ENCODE measurements around the gene STAB2. TPM values are rescaled to one million over a fixed set of nuclear protein-coding genes. Genes with fewer than 3 reads are reported as not detected.

Gene STAB2
- total and polyA plus RNA-seq, 4 donors = 3.4 to 42.6 (median 16.6) TPM

- no peaks in the 10 kb centered on the region for H3K9me3 ChIP-seq (ENCODE audit: control insufficient read depth in 4 of 4, low read length in 3 of 4)
- no peak overlapping the region for H3K9ac ChIP-seq (ENCODE audit: low read depth in 1 of 2, low read length in 2 of 2)
- TF ChIP-seq NR2F2 (IDR thresholded peaks at IDR 0.05) (no peak), ATF3 (IDR thresholded peaks at IDR 0.05) (no peak), FOXA1 (IDR thresholded peaks at IDR 0.05) (no peak), HNF4G (IDR thresholded peaks at IDR 0.05) (no peak), REST (IDR thresholded peaks at IDR 0.05) (no peak), CTCF (IDR thresholded peaks at IDR 0.05; ENCODE audit: low read depth, low read length, missing input control) (no peak), SP1 (IDR thresholded peaks at IDR 0.05) (no peak)
- peaks cover 3 to 30% (median 6%) of the 10 kb centered on the region in 4 donors for H3K36me3 ChIP-seq (ENCODE audit: control insufficient read depth in 4 of 4, insufficient read depth in 3 of 4, low read depth in 1 of 4, low read length in 3 of 4)
- no peaks in the 10 kb centered on the region for H3K27me3 ChIP-seq (ENCODE audit: control insufficient read depth in 4 of 4, insufficient read depth in 4 of 4, low read length in 3 of 4)
- DNase-seq (ENCODE audit: low spot score) = no peak
- H3K4me3 ChIP-seq (ENCODE audit: low read depth in 1 of 3, low read length in 3 of 3) = no peak overlapping the region
- 89% methylated on average over 7 of the region's 7 CpGs for WGBS
- peaks cover 3 to 14% (median 11%) of the 10 kb centered on the region in 4 donors for H3K4me1 ChIP-seq (ENCODE audit: control insufficient read depth in 4 of 4, insufficient read depth in 4 of 4, low read length in 3 of 4)
- no peak overlapping the region for H3K27ac ChIP-seq (ENCODE audit: low read depth in 1 of 2, low read length in 2 of 2)
Observed at GRCh38 chr12:103779410-103780092, 192.5 kb downstream of the STAB2 start.

- peaks cover 3 to 30% (median 6%) of the 10 kb centered on the region in 4 donors for H3K36me3 ChIP-seq (ENCODE audit: control insufficient read depth in 4 of 4, insufficient read depth in 3 of 4, low read depth in 1 of 4, low read length in 3 of 4)
- H3K9ac ChIP-seq (ENCODE audit: low read depth in 1 of 2, low read length in 2 of 2) = no peak overlapping the region
- H3K9me3 ChIP-seq (ENCODE audit: control insufficient read depth in 4 of 4, low read length in 3 of 4) = no peaks in the 10 kb centered on the region
- no peak overlapping the region for H3K4me3 ChIP-seq (ENCODE audit: low read depth in 1 of 3, low read length in 3 of 3)
- no peak for DNase-seq (ENCODE audit: low spot score)
- no peaks in the 10 kb centered on the region for H3K27me3 ChIP-seq (ENCODE audit: control insufficient read depth in 4 of 4, insufficient read depth in 4 of 4, low read length in 3 of 4)
- TF ChIP-seq SP1 (IDR thresholded peaks at IDR 0.05) = no peak
- no peak for TF ChIP-seq ZBTB33 (IDR thresholded peaks at IDR 0.05)
- no peak for TF ChIP-seq NR2F2 (IDR thresholded peaks at IDR 0.05)
- no peak for TF ChIP-seq HNF4A (conservative IDR thresholded peaks at IDR 0.05)
- TF ChIP-seq MAX (IDR thresholded peaks at IDR 0.05) = no peak
- TF ChIP-seq FOXA1 (IDR thresholded peaks at IDR 0.05) = no peak
- TF ChIP-seq GABPA (IDR thresholded peaks at IDR 0.05 in 1 of 2, conservative IDR thresholded peaks at IDR 0.05 in 1 of 2) = no peak
- WGBS = 98% methylated on average over 4 of the region's 4 CpGs
- H3K4me1 ChIP-seq (ENCODE audit: control insufficient read depth in 4 of 4, insufficient read depth in 4 of 4, low read length in 3 of 4) = peaks cover 5 to 20% (median 16%) of the 10 kb centered on the region in 4 donors
- no peak overlapping the region for H3K27ac ChIP-seq (ENCODE audit: low read depth in 1 of 2, low read length in 2 of 2)
Observed at GRCh38 chr12:103780093-103780440, 193.0 kb downstream of the STAB2 start.

Measured in liver (tissue), 9 donors.